Activated CD4-positive, alpha-beta T cell treated with anti-CD3 and anti-CD28 coated beads for 36 hours (primary cell): ENCODE data around the gene RXRA. TPM values are rescaled to one million over a fixed set of nuclear protein-coding genes. Genes with fewer than 3 reads are reported as not detected.

Experiments
- ATAC-seq: fragments of 200-7000 bp; cut with Tn5 transposase; one replicate; pipeline ENCODE4 v1.10.0; 2021; ENCODE audit warnings: mild to moderate bottlenecking, moderate library complexity
- CTCF ChIA-PET: fragments of 350-600 bp; sonication (Branson Sonifier 250); formaldehyde crosslinking; loops from one replicate; lab custom pipeline; 2021; ENCODE audit warnings: antibody characterized with exemption; lab: Charles Lee
- POLR2A ChIA-PET: fragments of 350-600 bp; sonication (Branson Sonifier 250); formaldehyde crosslinking; loops from one replicate; lab custom pipeline; 2021; ENCODE audit warnings: antibody characterized with exemption, inconsistent platforms; lab: Charles Lee
- DNase-seq: peaks from one replicate; pipeline ENCODE4 v3.0.0-alpha.2; 2020
- H3K27ac Mint-ChIP-seq: one replicate; pipeline ENCODE4 v1.8.0; 2021; ENCODE audit warnings: mixed read lengths
- H3K27me3 Mint-ChIP-seq: one replicate; pipeline ENCODE4 v1.8.0; 2021; ENCODE audit warnings: mixed read lengths
- H3K36me3 Mint-ChIP-seq: one replicate; pipeline ENCODE4 v1.8.0; 2021; ENCODE audit warnings: low read depth, mixed read lengths
- H3K4me1 Mint-ChIP-seq: one replicate; pipeline ENCODE4 v1.8.0; 2021; ENCODE audit warnings: mixed read lengths
- H3K4me3 Mint-ChIP-seq: one replicate; pipeline ENCODE4 v1.8.0; 2021; ENCODE audit warnings: mild to moderate bottlenecking, moderate library complexity, mixed read lengths
- H3K9me3 Mint-ChIP-seq: one replicate; pipeline ENCODE4 v1.8.0; 2021; ENCODE audit warnings: low read depth, mixed read lengths
- intact Hi-C, 2 experiments: fragments of 100-400 bp; cut with DNase I in 1 of 2; cut with micrococcal nuclease in 1 of 2; formaldehyde crosslinking; loops; one replicate each; pipeline versions ENCODE4 v1.14.2 to v1.15.1; 2022 to 2024; cut with DNase I, micrococcal nuclease
- total RNA-seq, 2 experiments: library from RNA; stranded (reverse); gene quantifications; one replicate each; pipeline ENCODE4 v1.2.3, GENCODE V29; 2021

RXRA gene
- total RNA-seq, 2 experiments from 2014 or later, result 17.6 to 20.9 TPM

- Mint-ChIP-seq H3K27me3 (no peaks in the 10 kb centered on the region), H3K9me3 (no peaks in the 10 kb centered on the region), H3K36me3 (no peaks in the 10 kb centered on the region), H3K27ac (no peak overlapping the region), H3K4me1 (no peaks in the 10 kb centered on the region), H3K4me3 (no peak overlapping the region)
- ChIA-PET POLR2A (no interaction called here), CTCF (no interaction called here)
- DNase-seq (no peak), ATAC-seq (no peak)
- intact Hi-C loops, result no loop called here
These were observed 26.1 kb downstream of the RXRA start for GRCh38 chr9:134352247-134352933.

GRCh38 chr9:134353539-134353938 lies 27.3 kb downstream of the RXRA start:
- Mint-ChIP-seq H3K27me3 (no peaks in the 10 kb centered on the region), H3K27ac (no peak overlapping the region), H3K9me3 (no peaks in the 10 kb centered on the region), H3K4me3 (no peak overlapping the region), H3K4me1 (no peaks in the 10 kb centered on the region), H3K36me3 (no peaks in the 10 kb centered on the region)
- intact Hi-C loops, result no loop called here
- no peak for ATAC-seq
- DNase-seq, result no peak
- ChIA-PET CTCF (no interaction called here), POLR2A (no interaction called here)

GRCh38 chr9:134355158-134355557 lies 28.9 kb downstream of the RXRA start:
- no peak for ATAC-seq
- ChIA-PET POLR2A (no interaction called here), CTCF (interaction anchor here (0.6 kb wide), 1 partner anchor 88 kb away, joined by 3 read pairs; no protein-coding TSS in a partner anchor)
- H3K4me3 Mint-ChIP-seq, result no peak overlapping the region
- no peaks in the 10 kb centered on the region for H3K36me3 Mint-ChIP-seq
- H3K4me1 Mint-ChIP-seq, result no peaks in the 10 kb centered on the region
- intact Hi-C loops, result no loop called here
- H3K9me3 Mint-ChIP-seq, result no peaks in the 10 kb centered on the region
- H3K27me3 Mint-ChIP-seq, result no peaks in the 10 kb centered on the region
- H3K27ac Mint-ChIP-seq, result no peak overlapping the region
- no peak for DNase-seq

GRCh38 chr9:134355561-134356279 lies 29.5 kb downstream of the RXRA start:
- Mint-ChIP-seq H3K4me3 (no peak overlapping the region), H3K4me1 (no peaks in the 10 kb centered on the region), H3K27me3 (no peaks in the 10 kb centered on the region), H3K27ac (no peak overlapping the region), H3K36me3 (no peaks in the 10 kb centered on the region), H3K9me3 (no peaks in the 10 kb centered on the region)
- ATAC-seq (no peak), DNase-seq (no peak)
- intact Hi-C loops, result no loop called here
- CTCF ChIA-PET, result interaction anchor here (1.2 kb wide), 1 partner anchor 185 kb away, joined by 3 read pairs; no protein-coding TSS in a partner anchor
- POLR2A ChIA-PET, result no interaction called here

DNA sequence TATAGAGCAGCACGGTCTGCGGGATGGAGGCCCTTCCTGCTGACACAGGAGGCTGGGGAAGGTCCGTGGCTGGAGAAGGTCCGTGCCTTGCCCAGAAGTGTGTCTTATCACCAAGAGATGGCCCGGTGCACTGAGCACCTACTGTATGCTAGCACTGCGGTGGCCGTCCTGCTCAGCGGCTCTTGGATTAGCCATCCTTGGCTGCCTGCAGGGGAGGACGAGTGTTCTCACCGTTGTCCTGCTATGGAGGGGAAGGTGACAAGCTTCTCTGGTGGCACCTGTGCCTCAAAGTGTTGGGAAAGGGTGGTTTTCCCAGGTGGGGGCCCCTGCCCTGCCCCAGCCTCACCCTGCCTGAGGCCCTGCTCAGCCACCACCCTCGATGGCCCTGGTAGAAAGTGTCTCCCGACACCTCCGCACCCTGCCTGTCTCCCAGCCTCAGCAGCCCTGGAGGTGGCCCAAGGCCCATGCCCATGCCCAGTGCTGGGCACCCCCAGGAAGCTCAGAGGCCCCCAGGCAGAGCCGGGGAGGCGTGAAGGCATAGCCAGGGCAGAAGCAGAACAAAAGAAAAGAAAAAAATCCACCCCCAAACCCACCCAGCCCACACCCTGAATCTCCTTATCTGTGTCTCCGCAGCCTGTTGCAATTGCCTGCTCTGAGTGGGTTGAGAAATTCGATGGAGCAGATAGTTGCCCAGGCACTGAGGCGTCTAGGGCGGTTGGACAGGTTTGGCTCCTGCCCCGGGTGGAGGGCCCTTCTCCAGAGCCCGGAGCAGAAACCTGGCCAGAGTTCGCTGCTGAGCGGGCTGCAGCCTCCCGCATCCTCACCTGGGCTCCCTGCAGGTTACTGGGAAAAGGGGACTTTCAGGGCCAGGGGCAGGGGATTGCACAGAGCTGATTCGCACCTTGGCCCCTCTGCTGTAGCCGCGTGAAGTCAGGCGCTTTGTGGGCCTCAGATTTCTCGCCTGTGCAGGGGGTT lies 30.5 kb downstream of the RXRA start:
- intact Hi-C loops, result no loop called here
- ChIA-PET POLR2A (no interaction called here), CTCF (interaction anchor here (1.2 kb wide), 1 partner anchor 186 kb away, joined by 3 read pairs; no protein-coding TSS in a partner anchor)

DNA sequence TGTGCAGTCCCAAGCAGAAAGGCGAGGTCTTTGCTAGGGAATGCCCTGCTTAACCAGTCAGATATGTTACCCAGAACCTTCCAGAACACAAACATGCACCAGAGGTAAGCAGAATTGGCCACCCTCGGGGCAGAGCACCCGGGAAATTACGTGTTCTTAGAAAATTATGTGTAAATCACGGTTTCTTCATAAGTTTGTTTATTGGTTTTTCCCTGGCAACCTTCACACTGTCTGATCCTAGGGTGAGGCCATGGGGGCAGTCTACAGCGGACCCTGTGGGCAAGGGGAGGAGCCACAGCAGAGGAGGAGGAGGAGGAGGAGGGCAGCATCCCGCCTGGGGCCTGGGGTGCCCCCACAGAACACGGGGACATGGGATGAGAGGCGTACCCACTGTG lies 31.4 kb downstream of the RXRA start:
- H3K4me1 Mint-ChIP-seq, result no peaks in the 10 kb centered on the region
- ChIA-PET CTCF (no interaction called here), POLR2A (no interaction called here)
- no peak for ATAC-seq
- H3K27ac Mint-ChIP-seq, result no peak overlapping the region
- no peaks in the 10 kb centered on the region for H3K27me3 Mint-ChIP-seq
- H3K9me3 Mint-ChIP-seq, result no peaks in the 10 kb centered on the region
- intact Hi-C loops, result no loop called here
- no peaks in the 10 kb centered on the region for H3K36me3 Mint-ChIP-seq
- no peak overlapping the region for H3K4me3 Mint-ChIP-seq
- DNase-seq, result no peak

More for the DNA sequence above, 30.5 kb downstream of the RXRA start:
- Mint-ChIP-seq H3K4me1 (no peaks in the 10 kb centered on the region), H3K9me3 (no peaks in the 10 kb centered on the region), H3K4me3 (no peak overlapping the region), H3K27me3 (no peaks in the 10 kb centered on the region), H3K36me3 (no peaks in the 10 kb centered on the region), H3K27ac (no peak overlapping the region)
- no peak for ATAC-seq
- DNase-seq, result no peak

DNA sequence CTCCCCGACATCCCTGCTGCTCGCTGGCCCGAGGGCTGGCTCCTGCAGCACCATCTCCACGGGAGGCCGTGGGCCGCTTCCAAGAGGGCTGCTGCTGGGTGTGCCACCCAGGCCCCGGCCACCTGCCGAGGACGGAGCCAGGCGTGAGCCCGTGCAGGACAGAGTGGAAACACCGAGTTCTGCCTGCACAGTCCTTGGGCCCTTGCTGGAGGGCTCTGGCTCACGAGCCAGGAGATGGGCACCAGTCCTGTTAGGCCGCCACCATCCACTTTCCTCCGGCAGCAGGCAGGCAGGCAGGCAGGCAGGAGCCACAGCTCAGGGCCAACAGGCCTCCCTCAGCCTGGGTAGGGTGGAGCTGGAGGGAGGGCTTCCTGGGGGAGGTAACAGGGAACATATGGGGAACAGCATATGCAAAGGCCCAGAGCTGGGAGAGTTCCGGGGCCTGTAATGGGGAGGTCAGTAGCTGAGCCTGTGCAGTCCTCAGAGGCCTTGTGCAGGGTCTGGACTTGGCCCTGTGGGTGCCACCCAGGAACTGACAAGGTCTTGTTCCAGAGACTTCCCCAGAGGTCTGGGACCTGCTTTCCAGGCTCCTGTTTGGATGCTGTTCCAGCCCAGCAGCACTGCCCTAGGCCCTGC lies 31.9 kb downstream of the RXRA start:
- H3K4me3 Mint-ChIP-seq, result no peak overlapping the region
- CTCF ChIA-PET, result no interaction called here

DNA sequence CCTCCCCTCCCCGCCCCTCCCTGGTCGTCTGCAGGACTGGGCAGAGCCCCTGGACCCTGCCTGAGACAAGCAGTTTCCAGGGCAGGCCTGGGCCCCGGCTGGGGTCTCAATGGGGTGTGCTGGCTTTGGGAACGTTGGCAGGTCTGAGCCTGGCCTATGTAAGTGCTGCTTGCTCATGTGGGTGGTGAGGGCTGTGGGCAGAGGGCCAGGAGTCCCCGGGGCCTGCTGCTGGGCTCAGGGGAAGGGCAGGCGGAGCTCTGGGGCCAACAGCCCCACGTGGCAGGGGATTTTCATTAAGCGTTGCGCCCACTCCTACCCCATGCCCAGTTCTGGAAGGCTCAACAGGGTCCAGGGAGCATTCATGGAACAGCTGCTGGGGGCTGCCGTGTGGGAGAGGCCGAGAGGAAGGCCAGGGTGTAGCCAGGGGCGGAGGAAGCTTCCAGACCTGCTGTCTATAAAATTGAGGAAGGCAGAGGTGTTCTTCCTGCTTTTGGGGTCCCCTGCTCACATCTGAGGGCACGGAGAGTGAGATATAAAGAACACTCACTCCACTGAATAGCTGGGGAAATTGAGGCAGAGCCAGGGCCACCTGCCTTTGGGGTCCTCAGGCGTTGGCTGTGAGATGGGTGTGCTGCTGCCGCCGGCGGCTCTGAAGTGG lies 32.5 kb downstream of the RXRA start:
- H3K4me3 Mint-ChIP-seq, result no peak overlapping the region
- H3K4me1 Mint-ChIP-seq, result no peaks in the 10 kb centered on the region
- no peaks in the 10 kb centered on the region for H3K36me3 Mint-ChIP-seq
- no peaks in the 10 kb centered on the region for H3K27me3 Mint-ChIP-seq
- CTCF ChIA-PET, result no interaction called here
- DNase-seq, result no peak
- no peaks in the 10 kb centered on the region for H3K9me3 Mint-ChIP-seq
- intact Hi-C loops, result no loop called here
- ATAC-seq, result no peak
- no peak overlapping the region for H3K27ac Mint-ChIP-seq
- POLR2A ChIA-PET, result no interaction called here

More for the DNA sequence above, 31.9 kb downstream of the RXRA start:
- no peak overlapping the region for H3K27ac Mint-ChIP-seq
- H3K9me3 Mint-ChIP-seq, result no peaks in the 10 kb centered on the region
- H3K36me3 Mint-ChIP-seq, result no peaks in the 10 kb centered on the region
- no peaks in the 10 kb centered on the region for H3K4me1 Mint-ChIP-seq
- intact Hi-C loops, result no loop called here
- no peak for DNase-seq
- no peak for ATAC-seq
- no peaks in the 10 kb centered on the region for H3K27me3 Mint-ChIP-seq
- POLR2A ChIA-PET, result no interaction called here

DNA sequence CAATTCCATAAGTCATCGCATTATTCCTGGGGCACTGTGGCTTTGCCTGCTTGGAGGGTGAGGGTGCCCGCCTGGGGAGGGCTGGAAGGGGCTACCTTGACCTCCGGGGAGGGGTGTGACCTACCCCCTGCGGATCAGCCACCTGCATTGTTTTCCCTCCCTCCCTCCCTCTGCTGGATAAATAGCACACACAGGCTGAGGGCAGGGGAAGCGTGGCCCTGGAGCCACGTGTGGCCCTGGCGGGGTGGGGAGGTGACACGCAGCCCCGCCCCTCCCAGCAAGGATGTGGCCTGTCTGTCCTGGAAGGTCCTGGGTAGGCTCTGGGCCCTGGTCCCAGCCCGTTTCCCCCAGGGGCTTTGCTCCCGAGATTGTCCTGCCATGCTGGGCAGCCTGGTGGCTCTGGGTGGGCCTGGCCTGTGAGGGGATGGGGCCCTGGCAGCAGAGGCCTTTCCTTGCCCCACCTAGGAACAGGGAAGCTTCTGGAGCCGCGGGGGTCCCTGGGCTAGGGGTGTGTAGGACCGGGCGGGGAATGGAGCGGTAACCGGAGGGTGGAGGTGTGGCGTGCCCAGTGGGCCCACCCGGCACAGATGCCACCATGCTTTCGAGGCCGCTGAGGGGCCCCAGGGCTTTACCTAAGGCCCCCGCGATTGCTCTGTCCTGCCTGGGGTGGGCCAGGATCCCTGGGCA lies 33.4 kb downstream of the RXRA start:
- Mint-ChIP-seq H3K4me1 (no peaks in the 10 kb centered on the region), H3K36me3 (no peaks in the 10 kb centered on the region), H3K27me3 (no peaks in the 10 kb centered on the region), H3K4me3 (no peak overlapping the region), H3K27ac (no peak overlapping the region), H3K9me3 (no peaks in the 10 kb centered on the region)
- intact Hi-C loops, result no loop called here
- no peak for DNase-seq
- ATAC-seq, result no peak
- CTCF ChIA-PET, result no interaction called here
- POLR2A ChIA-PET, result no interaction called here

DNA sequence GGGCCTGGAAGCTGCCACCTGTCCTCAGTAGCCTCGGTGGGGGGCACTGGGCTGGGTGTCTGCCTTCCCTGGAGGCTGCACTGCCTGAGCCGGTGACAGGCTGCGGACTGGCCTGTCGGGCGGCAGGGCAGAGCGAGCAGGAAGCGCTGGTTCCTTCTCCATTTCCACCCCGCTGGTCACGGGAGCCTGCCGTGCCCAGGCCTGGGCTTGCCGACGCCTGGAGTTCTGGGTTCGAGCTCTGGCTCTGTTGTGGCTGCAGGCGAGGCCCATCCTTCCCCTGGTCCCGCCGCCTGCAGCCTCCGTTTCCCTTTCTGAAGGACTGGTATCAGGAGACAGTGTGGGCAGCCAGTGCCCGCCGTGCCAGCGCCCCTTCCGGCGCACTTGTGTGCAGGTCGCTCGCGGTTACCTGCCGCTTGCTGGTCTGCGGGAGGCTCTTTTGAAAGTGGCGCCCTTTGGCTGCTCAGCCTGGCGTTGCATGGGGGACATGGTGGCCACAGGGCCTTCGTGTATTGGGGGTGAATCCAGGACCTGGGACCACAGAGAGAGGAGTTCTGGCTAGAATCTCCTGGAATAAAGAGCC lies 34.0 kb downstream of the RXRA start:
- H3K36me3 Mint-ChIP-seq, result no peaks in the 10 kb centered on the region
- DNase-seq, result no peak
- ChIA-PET CTCF (no interaction called here), POLR2A (no interaction called here)
- H3K9me3 Mint-ChIP-seq, result no peaks in the 10 kb centered on the region
- H3K4me3 Mint-ChIP-seq, result no peak overlapping the region
- ATAC-seq, result no peak
- intact Hi-C loops, result no loop called here
- H3K27ac Mint-ChIP-seq, result no peak overlapping the region
- no peaks in the 10 kb centered on the region for H3K4me1 Mint-ChIP-seq
- no peaks in the 10 kb centered on the region for H3K27me3 Mint-ChIP-seq
